ENCODE results near the gene HEXA.
"Not testable (repeated sequence)": the region's sequence is repeated elsewhere in the genome, so short reads cannot be mapped to it uniquely, and the experiment has no call there.

The HEXA gene

DNA sequence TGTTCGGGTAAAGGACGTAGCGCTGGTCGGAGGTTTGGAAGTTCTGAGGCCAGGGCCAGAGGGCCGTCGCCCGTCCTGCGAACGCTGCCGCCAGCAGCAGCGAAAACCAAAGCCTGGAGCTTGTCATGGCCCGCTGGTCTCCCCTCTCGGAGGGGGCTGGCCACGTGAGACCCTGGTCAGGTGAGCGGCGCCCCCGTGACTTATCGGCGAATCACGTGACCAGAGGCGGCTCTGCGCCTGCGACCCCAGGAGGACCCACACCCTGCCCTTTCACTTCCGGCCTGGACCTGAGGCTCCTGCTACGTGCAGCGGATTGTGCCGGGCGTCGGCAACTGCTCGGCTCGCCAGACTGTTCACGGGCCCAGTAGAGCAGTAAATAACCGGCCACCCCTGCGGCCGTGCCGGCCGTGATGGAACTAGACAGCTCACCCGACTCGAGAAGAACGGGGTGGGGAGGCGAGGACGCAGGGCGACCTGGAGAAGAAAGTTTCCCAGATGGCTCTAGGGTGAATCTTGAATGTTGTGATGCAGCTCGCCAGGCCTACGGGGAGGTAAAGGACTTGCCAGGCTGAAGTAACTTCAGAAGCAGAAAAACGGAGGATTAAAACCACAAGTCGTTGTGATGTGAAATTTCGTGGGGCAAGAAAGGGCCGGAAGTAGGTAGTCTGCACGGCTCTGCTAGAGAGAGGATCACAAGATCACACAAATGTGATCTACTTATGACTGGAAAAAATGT lies at the start of gene HEXA:
TSS of gene HEXA (minus strand) at position 169 of the 736 bp plus-strand sequence. CDS start at position 127, 42 bp downstream.
- peak; percentile 96 for DNase-seq (ENCODE audit: low spot score)

DNA sequence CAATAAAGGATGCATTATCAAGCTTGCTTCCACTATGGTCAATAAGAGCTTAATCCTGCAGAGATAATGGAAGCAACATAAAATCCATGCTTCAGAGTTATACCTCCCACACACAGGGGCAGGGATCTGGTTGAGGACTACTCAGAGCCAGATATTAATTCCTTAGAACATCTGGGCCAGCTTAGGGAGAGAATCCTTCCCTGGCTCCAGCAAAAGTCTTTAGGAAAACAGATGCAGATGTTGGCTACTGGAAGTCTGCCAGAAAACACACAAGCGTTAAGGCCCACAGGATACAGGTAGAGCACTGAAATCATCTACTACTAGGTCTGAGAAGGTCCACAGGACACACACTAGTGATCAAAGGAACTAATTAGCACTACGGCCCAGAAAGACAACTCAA lies 47.4 kb upstream of the HEXA start:
- no peak for DNase-seq (ENCODE audit: low spot score)

DNA sequence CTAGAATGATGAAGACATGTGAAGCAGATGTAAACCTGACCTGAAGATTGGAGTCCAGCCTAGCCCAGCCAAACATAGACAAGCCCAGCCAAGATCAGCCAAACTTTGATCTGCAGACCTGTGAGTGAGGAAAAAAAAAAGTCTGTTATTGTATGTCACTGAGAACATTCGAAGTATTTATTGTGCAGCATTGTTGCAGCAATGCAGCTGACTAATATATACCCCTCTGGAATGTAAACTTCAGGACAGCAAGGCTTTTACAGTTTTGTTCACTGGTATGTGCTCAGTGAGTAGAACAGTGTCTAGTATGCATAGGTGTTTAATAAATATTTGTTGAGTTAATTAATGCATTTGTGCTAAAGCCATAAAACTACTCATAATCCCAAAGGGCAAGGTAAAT lies 45.7 kb upstream of the HEXA start:
- DNase-seq (ENCODE audit: low spot score): no peak

GRCh38 chr15:72420576-72420975 lies 44.8 kb upstream of the HEXA start:
- no peak for DNase-seq (ENCODE audit: low spot score)

GRCh38 chr15:72419768-72420167 lies 44.0 kb upstream of the HEXA start:
- not testable (repeated sequence) for DNase-seq (ENCODE audit: low spot score)

DNA sequence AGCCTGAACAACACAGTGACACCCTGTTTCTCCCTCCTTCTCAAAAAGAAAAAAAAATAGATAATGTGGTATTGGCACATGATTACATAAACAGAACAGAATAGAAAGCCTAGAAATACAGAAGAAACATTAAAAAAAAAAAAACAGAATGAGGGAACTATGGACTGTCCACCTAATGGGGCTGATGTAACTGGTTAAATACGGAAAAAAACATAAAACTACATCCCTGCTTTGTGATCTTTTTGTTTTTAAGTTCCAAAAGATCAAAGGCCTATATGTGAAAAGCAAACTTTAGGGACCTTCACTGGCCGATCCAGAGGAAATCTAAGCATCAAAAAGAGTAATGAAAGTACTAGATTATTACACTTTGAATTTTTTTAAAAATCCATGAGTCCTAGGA lies 39.5 kb upstream of the HEXA start:
- DNase-seq (ENCODE audit: low spot score): no peak

- not testable (repeated sequence) for DNase-seq (ENCODE audit: low spot score)
Observed at GRCh38 chr15:72413337-72413736, 37.5 kb upstream of the HEXA start.

- DNase-seq (ENCODE audit: low spot score): no peak
Observed at GRCh38 chr15:72411544-72411943, 35.7 kb upstream of the HEXA start.

DNA sequence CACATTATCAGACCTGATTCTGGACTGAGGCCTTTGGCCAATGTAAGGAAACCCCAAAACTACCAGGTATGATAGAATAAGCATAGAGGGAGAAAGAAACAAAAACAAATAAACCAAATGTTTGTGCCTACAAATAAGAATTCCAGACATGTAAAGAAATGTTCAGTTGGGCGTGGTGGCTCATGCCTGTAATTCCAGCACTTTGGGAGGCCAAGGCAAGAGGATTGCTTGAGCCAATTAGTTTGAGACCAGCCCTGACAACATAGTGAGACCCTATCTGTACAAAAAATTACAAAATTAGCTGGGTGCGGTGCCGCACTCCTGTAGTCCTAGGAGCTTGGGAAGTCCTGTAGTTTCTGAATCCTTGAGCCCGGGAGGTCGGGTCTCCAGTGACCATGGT lies 35.3 kb upstream of the HEXA start:
- no peak for DNase-seq (ENCODE audit: low spot score)

- no peak for DNase-seq (ENCODE audit: low spot score)
Observed at GRCh38 chr15:72406936-72407335, 31.1 kb upstream of the HEXA start.

GRCh38 chr15:72404841-72405240 lies 29.0 kb upstream of the HEXA start:
- no peak for DNase-seq (ENCODE audit: low spot score)

DNA sequence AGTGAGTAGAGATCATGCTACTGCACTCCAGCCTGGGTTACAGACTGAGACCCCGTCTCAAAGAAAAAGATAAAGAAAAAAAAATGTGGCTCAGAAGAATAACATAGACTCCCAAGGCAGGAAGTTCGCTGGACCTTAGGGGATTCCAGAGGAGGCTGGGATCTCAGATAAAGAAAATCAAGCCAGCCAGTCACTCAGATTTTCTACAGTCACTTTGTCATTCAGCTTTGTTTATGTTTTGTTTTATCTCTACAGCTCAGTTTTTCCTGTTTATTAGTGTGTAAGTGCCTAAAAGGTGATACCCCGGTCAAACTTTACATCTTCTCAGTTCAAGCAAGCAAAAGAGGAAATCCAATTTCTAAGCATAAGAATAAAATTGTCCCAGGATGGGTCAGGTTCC lies 28.5 kb upstream of the HEXA start:
- no peak for DNase-seq (ENCODE audit: low spot score)

GRCh38 chr15:72402726-72403125 lies 26.9 kb upstream of the HEXA start:
- DNase-seq (ENCODE audit: low spot score): no peak

DNA sequence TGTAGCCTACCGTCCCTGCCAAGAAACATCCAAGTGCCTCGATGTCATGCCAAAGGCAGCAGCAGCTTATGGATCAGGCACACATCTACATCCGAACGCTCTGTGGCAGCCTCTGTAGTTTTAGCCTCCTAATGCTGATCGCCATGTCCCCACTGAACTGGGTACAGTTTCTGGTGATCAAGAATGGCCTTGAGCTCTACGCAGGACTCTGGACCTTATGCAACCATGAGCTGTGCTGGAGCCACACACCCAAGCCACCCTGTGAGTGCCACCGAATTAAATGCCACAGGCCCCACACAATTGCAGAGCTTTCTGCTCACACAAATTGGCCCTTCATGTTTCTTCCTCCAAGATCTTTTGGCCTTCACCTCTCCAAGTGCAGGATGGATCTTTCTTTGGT lies 22.8 kb upstream of the HEXA start:
- DNase-seq (ENCODE audit: low spot score): no peak

DNA sequence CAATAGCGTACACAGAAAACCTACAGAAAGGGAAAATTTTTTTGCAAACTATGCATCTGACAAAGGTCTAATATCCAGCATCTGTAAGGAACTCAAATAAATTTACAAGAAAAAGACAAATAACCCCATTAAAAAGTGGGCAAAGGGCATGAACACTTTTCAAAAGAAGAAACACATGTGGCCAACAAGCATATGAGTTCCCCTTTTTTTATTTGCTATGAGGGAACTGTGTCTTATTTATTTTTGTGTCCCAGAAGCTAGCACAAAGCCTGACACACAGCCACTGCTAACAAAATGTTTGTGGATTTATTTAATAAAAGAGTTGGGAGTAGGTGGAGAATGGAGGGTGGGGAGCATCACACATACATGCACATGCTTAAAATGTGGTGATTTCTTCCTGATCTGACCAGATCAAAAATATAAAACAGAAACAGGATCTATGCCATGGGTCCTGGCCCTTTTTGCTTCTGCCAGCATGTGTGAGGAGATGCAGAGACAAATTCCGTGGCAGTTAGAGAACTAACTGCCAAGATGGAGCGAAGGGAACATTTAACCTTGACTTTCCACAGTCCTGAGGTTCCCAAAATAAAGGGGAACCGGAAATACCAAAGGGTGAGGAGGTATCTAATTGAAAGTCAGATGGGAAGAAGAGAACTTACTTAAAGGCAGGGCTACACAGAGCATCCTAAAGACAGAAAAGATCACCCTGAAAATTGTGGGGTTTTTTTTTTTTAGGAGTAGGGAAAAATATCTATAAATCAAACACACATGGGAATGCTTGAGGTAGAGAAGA lies 22.2 kb upstream of the HEXA start, which contains the start of gene TMEM202:
TSS of gene TMEM202 (plus strand) at position 510 of the 793 bp plus-strand sequence. CDS start at position 532, 22 bp downstream.
- DNase-seq (ENCODE audit: low spot score): no peak

DNA sequence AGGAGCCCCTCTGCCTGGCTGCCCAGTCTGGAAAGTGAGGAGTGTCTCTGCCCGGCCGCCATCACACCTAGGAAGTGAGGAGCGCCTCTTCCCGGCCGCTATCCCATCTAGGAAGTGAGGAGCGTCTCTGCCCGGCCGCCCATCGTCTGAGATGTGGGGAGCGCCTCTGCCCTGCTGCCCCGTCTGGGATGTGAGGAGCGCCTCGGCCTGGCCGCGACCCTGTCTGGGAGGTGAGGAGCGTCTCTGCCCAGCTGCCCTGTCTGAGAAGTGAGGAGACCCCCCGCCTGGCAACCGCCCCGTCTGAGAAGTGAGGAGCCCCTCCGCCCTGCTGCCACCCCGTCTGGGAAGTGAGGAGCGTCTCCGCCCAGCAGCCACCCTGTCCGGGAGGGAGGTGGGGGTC lies 20.5 kb upstream of the HEXA start:
- DNase-seq (ENCODE audit: low spot score): not testable (repeated sequence)

- DNase-seq (ENCODE audit: low spot score): no peak
Observed at GRCh38 chr15:72389231-72389630, 13.4 kb upstream of the HEXA start.

DNA sequence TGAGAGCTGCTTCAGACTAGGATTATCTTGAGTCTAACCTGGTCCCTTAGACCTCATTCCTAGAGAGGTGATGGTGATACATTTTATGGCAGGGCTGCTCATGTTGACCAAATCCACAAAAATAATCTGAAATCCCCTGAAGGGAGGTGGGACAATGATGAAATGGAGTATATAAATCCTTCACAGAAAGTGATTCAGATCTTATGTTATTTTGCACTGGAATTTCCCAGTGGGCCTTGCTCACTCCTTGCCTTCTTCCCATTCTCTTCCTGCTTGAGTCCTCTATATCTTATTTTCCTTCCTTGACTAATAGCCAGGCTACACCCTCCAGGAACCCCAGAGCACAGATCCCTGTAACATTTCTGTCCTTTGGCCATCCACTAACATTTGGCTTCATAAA lies 11.9 kb upstream of the HEXA start:
- DNase-seq (ENCODE audit: low spot score): no peak

DNA sequence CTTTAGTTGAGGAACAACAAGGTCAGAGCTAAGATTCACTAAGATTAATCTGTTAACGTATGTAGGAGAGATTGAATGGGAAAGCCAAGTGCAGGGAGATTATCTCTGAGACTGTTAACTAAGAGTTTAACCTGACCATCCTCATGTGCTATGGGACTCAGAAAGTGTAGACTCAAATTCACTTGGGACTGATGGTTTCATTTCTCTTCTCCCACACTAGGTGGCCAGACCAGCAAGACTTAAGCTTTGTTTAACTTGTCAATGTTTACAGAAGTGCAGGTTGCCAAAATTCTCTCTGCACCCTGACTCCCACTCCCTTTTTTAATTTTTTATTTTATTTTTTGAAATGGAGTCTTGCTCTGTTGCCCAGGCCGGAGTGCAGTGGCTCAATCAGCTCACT lies 6.3 kb upstream of the HEXA start:
- DNase-seq (ENCODE audit: low spot score): no peak

GRCh38 chr15:72380743-72381142 lies 4.9 kb upstream of the HEXA start:
- no peak for DNase-seq (ENCODE audit: low spot score)

GRCh38 chr15:72379856-72380430 lies 4.1 kb upstream of the HEXA start:
- no peak for DNase-seq (ENCODE audit: low spot score)

DNA sequence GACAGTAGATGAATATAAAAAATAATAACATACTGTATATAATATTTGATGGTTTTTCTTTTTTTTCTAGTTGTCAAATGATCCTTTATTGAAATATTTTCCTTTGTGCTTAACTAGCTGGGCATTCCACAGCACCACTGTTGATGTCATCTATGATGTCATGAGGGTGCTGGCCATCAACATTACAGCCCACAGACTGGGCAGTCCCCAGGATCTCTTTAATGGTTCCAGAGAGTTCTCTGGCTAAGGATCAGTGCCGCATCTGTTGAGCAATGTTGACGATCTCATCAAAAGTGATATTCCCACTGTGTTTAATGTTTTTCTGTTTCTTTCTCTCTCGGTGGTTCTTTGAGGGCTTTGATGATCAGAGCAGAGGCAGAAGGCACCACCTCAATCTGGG lies 3.3 kb upstream of the HEXA start:
- DNase-seq (ENCODE audit: low spot score): not testable (repeated sequence)

GRCh38 chr15:72377331-72377730 lies 1.5 kb upstream of the HEXA start:
- DNase-seq (ENCODE audit: low spot score): no peak
